WTC11 (cell line): ENCODE results near the gene PSMG2. TPM values are rescaled to one million over a fixed set of nuclear protein-coding genes. Genes with fewer than 3 reads are reported as not detected.

ENCODE experiments used
- ATAC-seq: fragments of 200-7000 bp; cut with Tn5 transposase; 2 replicates; pipeline ENCODE4 v1.10.0; 2021; ENCODE audit warnings: mild to moderate bottlenecking, moderate library complexity
- CTCF ChIA-PET: fragments of 300-600 bp; sonication (Branson Sonifier 250); formaldehyde crosslinking; loops from one replicate; lab custom pipeline; 2021; ENCODE audit warnings: antibody characterized with exemption; lab: Charles Lee
- POLR2A ChIA-PET: fragments of 350-600 bp; sonication (Branson Sonifier 250); formaldehyde crosslinking; loops from one replicate; lab custom pipeline; 2021; ENCODE audit warnings: antibody characterized with exemption; lab: Charles Lee
- DNase-seq: peaks from one replicate; pipeline ENCODE4 v3.0.0; 2021; ENCODE audit warnings: low spot score
- H3K27ac Mint-ChIP-seq: 2 replicates; pipeline ENCODE4 v1.8.0; 2021; ENCODE audit warnings: mixed read lengths
- H3K27me3 Mint-ChIP-seq: 2 replicates; pipeline ENCODE4 v1.8.0; 2021; ENCODE audit warnings: low read depth, mild to moderate bottlenecking, moderate library complexity, mixed read lengths
- H3K36me3 Mint-ChIP-seq: 2 replicates; pipeline ENCODE4 v1.8.0; 2021; ENCODE audit warnings: mixed read lengths
- H3K4me1 Mint-ChIP-seq: 2 replicates; pipeline ENCODE4 v1.8.0; 2022; ENCODE audit warnings: mixed read lengths
- H3K4me3 Mint-ChIP-seq: 2 replicates; pipeline ENCODE4 v1.8.0; 2021; ENCODE audit warnings: mild to moderate bottlenecking, moderate library complexity, mixed read lengths
- H3K9me3 Mint-ChIP-seq: 2 replicates; pipeline ENCODE4 v1.8.0; 2021; ENCODE audit warnings: mixed read lengths
- ATF1 ChIP-seq: sonication (generic); formaldehyde crosslinking; IDR thresholded peaks from 2 replicates; pipeline ENCODE4 v1.8.1; 2023; ENCODE audit warnings: mild to moderate bottlenecking, moderate library complexity, missing genetic modification reagents
- ESRRA ChIP-seq: sonication (generic); formaldehyde crosslinking; IDR thresholded peaks from 2 replicates; pipeline ENCODE4 v1.8.1; 2022; ENCODE audit warnings: mild to moderate bottlenecking, missing genetic modification reagents, borderline replicate concordance
- FOXJ3 ChIP-seq: sonication (generic); formaldehyde crosslinking; IDR thresholded peaks from 2 replicates; pipeline ENCODE4 v1.9.0; 2021; ENCODE audit warnings: missing genetic modification reagents, mild to moderate bottlenecking, borderline replicate concordance
- GRHL2 ChIP-seq: fragments of 250-450 bp; sonication (Bioruptor Pico); IDR thresholded peaks from 2 replicates; pipeline ENCODE4 v1.8.0; 2022; ENCODE audit warnings: mild to moderate bottlenecking, moderate library complexity; ENCODE audit not compliant: insufficient replicate concordance, severe bottlenecking
- GTF2I ChIP-seq: fragments of 250-450 bp; sonication (Bioruptor Pico); conservative IDR thresholded peaks from 2 replicates; pipeline ENCODE4 v1.4.0; 2021; ENCODE audit warnings: mild to moderate bottlenecking
- HMGA2 ChIP-seq: fragments of 250-450 bp; sonication (Bioruptor Pico); IDR thresholded peaks from 2 replicates; pipeline ENCODE4 v1.4.0; 2021; ENCODE audit warnings: mild to moderate bottlenecking, moderate library complexity
- JUN ChIP-seq: sonication (generic); formaldehyde crosslinking; IDR thresholded peaks from 2 replicates; pipeline ENCODE4 v1.8.0; 2023; ENCODE audit warnings: mild to moderate bottlenecking, missing genetic modification reagents
- MYBL2 ChIP-seq: sonication (generic); formaldehyde crosslinking; IDR thresholded peaks from 2 replicates; pipeline ENCODE4 v1.8.1; 2023; ENCODE audit warnings: mild to moderate bottlenecking, moderate library complexity, missing genetic modification reagents
- NFATC4 ChIP-seq: fragments of 250-450 bp; sonication (Bioruptor Pico); IDR thresholded peaks from 2 replicates; pipeline ENCODE4 v1.9.0; 2021; ENCODE audit warnings: mild to moderate bottlenecking
- NR2C2 ChIP-seq: sonication (generic); formaldehyde crosslinking; IDR thresholded peaks from 2 replicates; pipeline ENCODE4 v1.8.0; 2022; ENCODE audit warnings: mild to moderate bottlenecking, missing genetic modification reagents
- RELA ChIP-seq: sonication (generic); formaldehyde crosslinking; IDR thresholded peaks from 2 replicates; pipeline ENCODE4 v1.8.1; 2022; ENCODE audit warnings: missing genetic modification reagents, mild to moderate bottlenecking, borderline replicate concordance
- SMAD3 ChIP-seq: sonication (generic); formaldehyde crosslinking; IDR thresholded peaks from 2 replicates; pipeline ENCODE4 v1.8.0; 2022; ENCODE audit warnings: missing genetic modification reagents, mild to moderate bottlenecking, borderline replicate concordance
- SOX15 ChIP-seq: fragments of 250-450 bp; sonication (Bioruptor Pico); IDR thresholded peaks from 2 replicates; pipeline ENCODE4 v1.9.0; 2021; ENCODE audit warnings: mild to moderate bottlenecking
- TP53 ChIP-seq: sonication (generic); formaldehyde crosslinking; IDR thresholded peaks from 2 replicates; pipeline ENCODE4 v1.8.1; 2023; ENCODE audit warnings: mild to moderate bottlenecking, missing genetic modification reagents
- ZNF317 ChIP-seq: sonication (generic); formaldehyde crosslinking; IDR thresholded peaks from 2 replicates; pipeline ENCODE4 v1.8.1; 2023; ENCODE audit warnings: low read depth, mild to moderate bottlenecking, moderate library complexity, missing genetic modification reagents, borderline replicate concordance
- total RNA-seq: library from RNA; stranded (reverse); gene quantifications from 3 replicates; pipeline ENCODE4 v1.2.3, GENCODE V29; 2021
- TF ChIP-seq, protein P1 (sequence below): sonication (generic); formaldehyde crosslinking; IDR thresholded peaks from 2 replicates; pipeline ENCODE4 v1.8.1; 2023; ENCODE audit warnings: mild to moderate bottlenecking, missing genetic modification reagents
- TF ChIP-seq, protein P2 (sequence below): sonication (generic); formaldehyde crosslinking; IDR thresholded peaks from 2 replicates; pipeline ENCODE4 v1.8.0; 2022; ENCODE audit warnings: missing genetic modification reagents
- TF ChIP-seq, protein P3 (sequence below): sonication (generic); formaldehyde crosslinking; IDR thresholded peaks from 2 replicates; pipeline ENCODE4 v1.8.0; 2022; ENCODE audit warnings: mild to moderate bottlenecking, missing genetic modification reagents
- TF ChIP-seq, protein P4 (sequence below): sonication (generic); formaldehyde crosslinking; IDR thresholded peaks from 2 replicates; pipeline ENCODE4 v1.8.0; 2023; ENCODE audit warnings: missing genetic modification reagents, mild to moderate bottlenecking, borderline replicate concordance
- TF ChIP-seq, protein P5 (sequence below): fragments of 250-450 bp; sonication (Bioruptor Pico); IDR thresholded peaks from 2 replicates; pipeline ENCODE4 v1.9.0; 2021; ENCODE audit warnings: mild to moderate bottlenecking
- TF ChIP-seq, protein P6 (sequence below): sonication (generic); formaldehyde crosslinking; IDR thresholded peaks from 2 replicates; pipeline ENCODE4 v1.8.0; 2022; ENCODE audit warnings: mild to moderate bottlenecking, missing genetic modification reagents
- TF ChIP-seq, protein P7 (sequence below): sonication (generic); formaldehyde crosslinking; IDR thresholded peaks from 2 replicates; pipeline ENCODE4 v1.8.1; 2023; ENCODE audit warnings: mild to moderate bottlenecking, moderate library complexity, missing genetic modification reagents

The PSMG2 gene
- total RNA-seq, 1 experiment from 2014 or later = 78.9 TPM

DNA sequence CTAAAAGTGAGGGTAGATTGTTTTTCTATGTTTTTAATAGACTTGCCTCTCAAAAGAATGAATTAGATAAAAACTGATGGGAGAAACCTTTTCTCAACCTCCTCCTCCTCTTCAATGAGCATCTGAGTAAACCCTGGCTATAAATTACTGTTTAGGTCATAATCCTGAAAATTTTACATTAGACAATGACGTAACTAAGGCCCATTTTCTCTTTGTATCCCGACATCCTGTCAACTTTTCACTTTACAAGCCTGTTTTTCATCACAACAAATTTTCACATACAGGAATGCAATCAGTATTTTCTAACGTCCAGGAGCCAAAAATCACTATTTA lies 46.3 kb upstream of the PSMG2 start:
- POLR2A ChIA-PET = no interaction called here
- CTCF ChIA-PET = interaction anchor here (0.6 kb wide), 1 partner anchor 108 kb away, joined by 3 read pairs; no protein-coding TSS in a partner anchor
- Mint-ChIP-seq H3K9me3 (no peaks in the 10 kb centered on the region), H3K36me3 (0 out of 2 replicates have a peak, but pooled peaks cover 3% of the 10 kb centered on the region), H3K27me3 (peaks cover 23% of the 10 kb centered on the region), H3K4me1 (peaks cover 49% of the 10 kb centered on the region), H3K4me3 (peak overlapping the region; percentile 68), H3K27ac (no peak overlapping the region)
- ATAC-seq (no peak), DNase-seq (no peak)
- TF ChIP-seq, protein P1, sequence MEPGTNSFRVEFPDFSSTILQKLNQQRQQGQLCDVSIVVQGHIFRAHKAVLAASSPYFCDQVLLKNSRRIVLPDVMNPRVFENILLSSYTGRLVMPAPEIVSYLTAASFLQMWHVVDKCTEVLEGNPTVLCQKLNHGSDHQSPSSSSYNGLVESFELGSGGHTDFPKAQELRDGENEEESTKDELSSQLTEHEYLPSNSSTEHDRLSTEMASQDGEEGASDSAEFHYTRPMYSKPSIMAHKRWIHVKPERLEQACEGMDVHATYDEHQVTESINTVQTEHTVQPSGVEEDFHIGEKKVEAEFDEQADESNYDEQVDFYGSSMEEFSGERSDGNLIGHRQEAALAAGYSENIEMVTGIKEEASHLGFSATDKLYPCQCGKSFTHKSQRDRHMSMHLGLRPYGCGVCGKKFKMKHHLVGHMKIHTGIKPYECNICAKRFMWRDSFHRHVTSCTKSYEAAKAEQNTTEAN (CRISPR knock-in tag) = no peak
- TF ChIP-seq ESRRA (no peak), NR2C2 (CRISPR knock-in tag) (no peak), JUN (CRISPR knock-in tag) (no peak), SMAD3 (no peak), GTF2I (CRISPR knock-in tag) (no peak), ZNF317 (CRISPR knock-in tag) (no peak), ATF1 (no peak), MYBL2 (CRISPR knock-in tag) (no peak)
- TF ChIP-seq, protein P2, sequence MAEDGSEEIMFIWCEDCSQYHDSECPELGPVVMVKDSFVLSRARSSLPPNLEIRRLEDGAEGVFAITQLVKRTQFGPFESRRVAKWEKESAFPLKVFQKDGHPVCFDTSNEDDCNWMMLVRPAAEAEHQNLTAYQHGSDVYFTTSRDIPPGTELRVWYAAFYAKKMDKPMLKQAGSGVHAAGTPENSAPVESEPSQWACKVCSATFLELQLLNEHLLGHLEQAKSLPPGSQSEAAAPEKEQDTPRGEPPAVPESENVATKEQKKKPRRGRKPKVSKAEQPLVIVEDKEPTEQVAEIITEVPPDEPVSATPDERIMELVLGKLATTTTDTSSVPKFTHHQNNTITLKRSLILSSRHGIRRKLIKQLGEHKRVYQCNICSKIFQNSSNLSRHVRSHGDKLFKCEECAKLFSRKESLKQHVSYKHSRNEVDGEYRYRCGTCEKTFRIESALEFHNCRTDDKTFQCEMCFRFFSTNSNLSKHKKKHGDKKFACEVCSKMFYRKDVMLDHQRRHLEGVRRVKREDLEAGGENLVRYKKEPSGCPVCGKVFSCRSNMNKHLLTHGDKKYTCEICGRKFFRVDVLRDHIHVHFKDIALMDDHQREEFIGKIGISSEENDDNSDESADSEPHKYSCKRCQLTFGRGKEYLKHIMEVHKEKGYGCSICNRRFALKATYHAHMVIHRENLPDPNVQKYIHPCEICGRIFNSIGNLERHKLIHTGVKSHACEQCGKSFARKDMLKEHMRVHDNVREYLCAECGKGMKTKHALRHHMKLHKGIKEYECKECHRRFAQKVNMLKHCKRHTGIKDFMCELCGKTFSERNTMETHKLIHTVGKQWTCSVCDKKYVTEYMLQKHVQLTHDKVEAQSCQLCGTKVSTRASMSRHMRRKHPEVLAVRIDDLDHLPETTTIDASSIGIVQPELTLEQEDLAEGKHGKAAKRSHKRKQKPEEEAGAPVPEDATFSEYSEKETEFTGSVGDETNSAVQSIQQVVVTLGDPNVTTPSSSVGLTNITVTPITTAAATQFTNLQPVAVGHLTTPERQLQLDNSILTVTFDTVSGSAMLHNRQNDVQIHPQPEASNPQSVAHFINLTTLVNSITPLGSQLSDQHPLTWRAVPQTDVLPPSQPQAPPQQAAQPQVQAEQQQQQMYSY (CRISPR knock-in tag) = no peak
- TF ChIP-seq, protein P3, sequence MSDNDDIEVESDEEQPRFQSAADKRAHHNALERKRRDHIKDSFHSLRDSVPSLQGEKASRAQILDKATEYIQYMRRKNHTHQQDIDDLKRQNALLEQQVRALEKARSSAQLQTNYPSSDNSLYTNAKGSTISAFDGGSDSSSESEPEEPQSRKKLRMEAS (CRISPR knock-in tag) = no peak
- TF ChIP-seq, protein P4, sequence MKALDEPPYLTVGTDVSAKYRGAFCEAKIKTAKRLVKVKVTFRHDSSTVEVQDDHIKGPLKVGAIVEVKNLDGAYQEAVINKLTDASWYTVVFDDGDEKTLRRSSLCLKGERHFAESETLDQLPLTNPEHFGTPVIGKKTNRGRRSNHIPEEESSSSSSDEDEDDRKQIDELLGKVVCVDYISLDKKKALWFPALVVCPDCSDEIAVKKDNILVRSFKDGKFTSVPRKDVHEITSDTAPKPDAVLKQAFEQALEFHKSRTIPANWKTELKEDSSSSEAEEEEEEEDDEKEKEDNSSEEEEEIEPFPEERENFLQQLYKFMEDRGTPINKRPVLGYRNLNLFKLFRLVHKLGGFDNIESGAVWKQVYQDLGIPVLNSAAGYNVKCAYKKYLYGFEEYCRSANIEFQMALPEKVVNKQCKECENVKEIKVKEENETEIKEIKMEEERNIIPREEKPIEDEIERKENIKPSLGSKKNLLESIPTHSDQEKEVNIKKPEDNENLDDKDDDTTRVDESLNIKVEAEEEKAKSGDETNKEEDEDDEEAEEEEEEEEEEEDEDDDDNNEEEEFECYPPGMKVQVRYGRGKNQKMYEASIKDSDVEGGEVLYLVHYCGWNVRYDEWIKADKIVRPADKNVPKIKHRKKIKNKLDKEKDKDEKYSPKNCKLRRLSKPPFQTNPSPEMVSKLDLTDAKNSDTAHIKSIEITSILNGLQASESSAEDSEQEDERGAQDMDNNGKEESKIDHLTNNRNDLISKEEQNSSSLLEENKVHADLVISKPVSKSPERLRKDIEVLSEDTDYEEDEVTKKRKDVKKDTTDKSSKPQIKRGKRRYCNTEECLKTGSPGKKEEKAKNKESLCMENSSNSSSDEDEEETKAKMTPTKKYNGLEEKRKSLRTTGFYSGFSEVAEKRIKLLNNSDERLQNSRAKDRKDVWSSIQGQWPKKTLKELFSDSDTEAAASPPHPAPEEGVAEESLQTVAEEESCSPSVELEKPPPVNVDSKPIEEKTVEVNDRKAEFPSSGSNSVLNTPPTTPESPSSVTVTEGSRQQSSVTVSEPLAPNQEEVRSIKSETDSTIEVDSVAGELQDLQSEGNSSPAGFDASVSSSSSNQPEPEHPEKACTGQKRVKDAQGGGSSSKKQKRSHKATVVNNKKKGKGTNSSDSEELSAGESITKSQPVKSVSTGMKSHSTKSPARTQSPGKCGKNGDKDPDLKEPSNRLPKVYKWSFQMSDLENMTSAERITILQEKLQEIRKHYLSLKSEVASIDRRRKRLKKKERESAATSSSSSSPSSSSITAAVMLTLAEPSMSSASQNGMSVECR = no peak
- TF ChIP-seq, protein P5, sequence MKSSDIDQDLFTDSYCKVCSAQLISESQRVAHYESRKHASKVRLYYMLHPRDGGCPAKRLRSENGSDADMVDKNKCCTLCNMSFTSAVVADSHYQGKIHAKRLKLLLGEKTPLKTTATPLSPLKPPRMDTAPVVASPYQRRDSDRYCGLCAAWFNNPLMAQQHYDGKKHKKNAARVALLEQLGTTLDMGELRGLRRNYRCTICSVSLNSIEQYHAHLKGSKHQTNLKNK (CRISPR knock-in tag) = no peak

DNA sequence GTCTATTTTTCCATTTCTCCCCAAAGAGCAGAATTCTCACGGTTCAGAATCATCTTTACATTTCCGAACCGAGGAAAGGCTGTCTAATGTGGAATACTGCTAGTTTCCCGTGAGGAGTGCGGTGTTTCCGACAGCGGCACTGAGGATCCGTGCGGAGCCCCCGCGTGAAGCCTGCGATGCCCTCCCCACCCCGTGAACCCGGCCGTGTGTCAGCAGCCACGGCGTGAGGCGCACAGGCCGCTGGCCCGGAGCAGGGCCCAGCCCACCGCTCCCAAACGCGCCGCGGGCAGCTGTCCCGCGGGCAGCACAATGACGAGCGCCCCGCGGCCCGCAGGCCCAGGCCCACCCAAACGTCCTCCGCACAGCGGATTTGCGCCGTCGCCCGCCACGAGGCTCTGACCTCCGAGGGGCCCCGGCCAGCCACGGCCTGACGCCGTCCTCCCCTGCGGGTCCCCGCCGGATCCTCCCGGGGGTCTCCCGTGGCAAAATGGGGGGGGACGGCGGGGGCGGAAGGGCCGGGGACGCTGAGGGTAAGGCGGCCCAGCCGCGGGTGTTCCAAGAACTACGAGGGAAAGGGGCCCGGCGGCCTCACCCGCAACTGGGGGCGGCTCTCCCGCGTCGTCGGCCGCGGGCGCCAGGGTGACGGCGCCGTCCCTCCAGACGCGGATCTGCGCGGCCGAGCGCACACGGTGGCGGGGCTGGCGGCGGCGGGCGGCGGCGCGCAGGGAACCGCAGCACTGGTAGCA lies 45.7 kb upstream of the PSMG2 start:
- Mint-ChIP-seq H3K27ac (no peak overlapping the region), H3K36me3 (0 out of 2 replicates have a peak, but pooled peaks cover 3% of the 10 kb centered on the region), H3K4me1 (peaks cover 44% of the 10 kb centered on the region), H3K9me3 (no peaks in the 10 kb centered on the region), H3K4me3 (peak overlapping the region; percentile 68), H3K27me3 (peaks cover 23% of the 10 kb centered on the region)
- DNase-seq = peak; percentile 25
- ChIA-PET CTCF (interaction anchor here (0.6 kb wide), 2 partner anchors 109 to 142 kb away, joined by 3 read pairs; no protein-coding TSS in a partner anchor), POLR2A (no interaction called here)
- ATAC-seq = peak; percentile 54
- TF ChIP-seq NFATC4 (CRISPR knock-in tag) (no peak), GRHL2 (CRISPR knock-in tag) (no peak), SOX15 (CRISPR knock-in tag) (no peak), FOXJ3 (CRISPR knock-in tag) (no peak), TP53 (CRISPR knock-in tag) (no peak), HMGA2 (CRISPR knock-in tag) (no peak), RELA (CRISPR knock-in tag) (0 out of 2 replicates have a peak, but pooled peaks have one; percentile 28)
- TF ChIP-seq, protein P6, sequence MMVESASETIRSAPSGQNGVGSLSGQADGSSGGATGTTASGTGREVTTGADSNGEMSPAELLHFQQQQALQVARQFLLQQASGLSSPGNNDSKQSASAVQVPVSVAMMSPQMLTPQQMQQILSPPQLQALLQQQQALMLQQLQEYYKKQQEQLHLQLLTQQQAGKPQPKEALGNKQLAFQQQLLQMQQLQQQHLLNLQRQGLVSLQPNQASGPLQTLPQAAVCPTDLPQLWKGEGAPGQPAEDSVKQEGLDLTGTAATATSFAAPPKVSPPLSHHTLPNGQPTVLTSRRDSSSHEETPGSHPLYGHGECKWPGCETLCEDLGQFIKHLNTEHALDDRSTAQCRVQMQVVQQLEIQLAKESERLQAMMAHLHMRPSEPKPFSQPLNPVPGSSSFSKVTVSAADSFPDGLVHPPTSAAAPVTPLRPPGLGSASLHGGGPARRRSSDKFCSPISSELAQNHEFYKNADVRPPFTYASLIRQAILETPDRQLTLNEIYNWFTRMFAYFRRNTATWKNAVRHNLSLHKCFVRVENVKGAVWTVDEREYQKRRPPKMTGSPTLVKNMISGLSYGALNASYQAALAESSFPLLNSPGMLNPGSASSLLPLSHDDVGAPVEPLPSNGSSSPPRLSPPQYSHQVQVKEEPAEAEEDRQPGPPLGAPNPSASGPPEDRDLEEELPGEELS = 0 out of 2 replicates have a peak, but pooled peaks have one; percentile 23
- TF ChIP-seq, protein P7, sequence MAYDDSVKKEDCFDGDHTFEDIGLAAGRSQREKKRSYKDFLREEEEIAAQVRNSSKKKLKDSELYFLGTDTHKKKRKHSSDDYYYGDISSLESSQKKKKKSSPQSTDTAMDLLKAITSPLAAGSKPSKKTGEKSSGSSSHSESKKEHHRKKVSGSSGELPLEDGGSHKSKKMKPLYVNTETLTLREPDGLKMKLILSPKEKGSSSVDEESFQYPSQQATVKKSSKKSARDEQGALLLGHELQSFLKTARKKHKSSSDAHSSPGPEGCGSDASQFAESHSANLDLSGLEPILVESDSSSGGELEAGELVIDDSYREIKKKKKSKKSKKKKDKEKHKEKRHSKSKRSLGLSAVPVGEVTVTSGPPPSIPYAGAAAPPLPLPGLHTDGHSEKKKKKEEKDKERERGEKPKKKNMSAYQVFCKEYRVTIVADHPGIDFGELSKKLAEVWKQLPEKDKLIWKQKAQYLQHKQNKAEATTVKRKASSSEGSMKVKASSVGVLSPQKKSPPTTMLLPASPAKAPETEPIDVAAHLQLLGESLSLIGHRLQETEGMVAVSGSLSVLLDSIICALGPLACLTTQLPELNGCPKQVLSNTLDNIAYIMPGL (CRISPR knock-in tag) = peak; percentile 31
